Naive B cell (primary cell): ENCODE measurements around the gene AKR1E2. TPM values are rescaled to one million over a fixed set of nuclear protein-coding genes. Genes with fewer than 3 reads are reported as not detected.

Source experiments
- ATAC-seq, 2 donors: fragments of 150-1000 bp; cut with Tn5 transposase; 2 replicates each; pipeline ENCODE4 v1.10.0; 2021; ENCODE audit warnings: low read depth in 2 of 2, mild to moderate bottlenecking in 2 of 2, moderate library complexity in 2 of 2
- DNase-seq: peaks from one replicate; pipeline ENCODE4 v3.0.0; 2022
- H3K27ac Mint-ChIP-seq, 6 donors: one replicate each; pipeline ENCODE4 v1.8.0; 2020 to 2022; ENCODE audit warnings: mild to moderate bottlenecking in 6 of 6, mixed read lengths in 6 of 6, moderate library complexity in 5 of 6, inconsistent platforms in 2 of 6
- H3K27me3 Mint-ChIP-seq, 3 donors: one replicate each; pipeline ENCODE4 v1.8.0; 2021 to 2022; ENCODE audit warnings: mixed read lengths in 3 of 3, mild to moderate bottlenecking in 1 of 3
- H3K36me3 Mint-ChIP-seq, 2 donors: one replicate each; pipeline ENCODE4 v1.8.0; 2020 to 2022; ENCODE audit warnings: mixed read lengths in 2 of 2, inconsistent platforms in 1 of 2, mild to moderate bottlenecking in 1 of 2
- H3K4me1 Mint-ChIP-seq, 3 donors: one replicate each; pipeline ENCODE4 v1.8.0; 2020 to 2022; ENCODE audit warnings: mixed read lengths in 3 of 3, inconsistent platforms in 1 of 3, mild to moderate bottlenecking in 1 of 3, moderate library complexity in 1 of 3
- H3K4me3 Mint-ChIP-seq, 8 donors: one replicate each; pipeline ENCODE4 v1.8.0; 2020 to 2022; ENCODE audit warnings: mild to moderate bottlenecking in 8 of 8, mixed read lengths in 8 of 8, moderate library complexity in 8 of 8, inconsistent platforms in 2 of 8
- H3K9me3 Mint-ChIP-seq, 7 donors: one replicate each; pipeline ENCODE4 v1.8.0; 2020 to 2022; ENCODE audit warnings: mixed read lengths in 7 of 7, mild to moderate bottlenecking in 5 of 7, inconsistent platforms in 2 of 7, moderate library complexity in 1 of 7
- polyA plus RNA-seq, 6 donors: library from polyadenylated mRNA; unstranded; fragments of 300-500 nt; fragmentation: Illumina TruSeq; gene quantifications; one replicate each; pipeline ENCODE4 v1.2.3, GENCODE V29; 2021; ENCODE audit warnings: low read depth in 6 of 6

The AKR1E2 gene
- polyA plus RNA-seq, 6 donors from 2014 or later, result not detected

- no peak overlapping the region for H3K4me3 Mint-ChIP-seq
- ATAC-seq, result no peak
- DNase-seq, result no peak
- H3K27me3 Mint-ChIP-seq, result peaks cover 0 to 7% (median 0%) of the 10 kb centered on the region in 3 donors
- H3K4me1 Mint-ChIP-seq, result peaks cover 8 to 13% (median 9%) of the 10 kb centered on the region in 3 donors
- H3K27ac Mint-ChIP-seq, result no peak overlapping the region
- H3K9me3 Mint-ChIP-seq, result no peaks in the 10 kb centered on the region
- no peaks in the 10 kb centered on the region for H3K36me3 Mint-ChIP-seq
These were observed 25.2 kb downstream of the AKR1E2 start for GRCh38 chr10:4851176-4851575.

- H3K4me3 Mint-ChIP-seq, result no peak overlapping the region
- peaks cover 0 to 7% (median 0%) of the 10 kb centered on the region in 3 donors for H3K27me3 Mint-ChIP-seq
- H3K27ac Mint-ChIP-seq, result peak overlapping the region in 1 of 6 donors; percentile 2
- peaks cover 8 to 13% (median 9%) of the 10 kb centered on the region in 3 donors for H3K4me1 Mint-ChIP-seq
- DNase-seq (no peak), ATAC-seq (no peak)
- no peaks in the 10 kb centered on the region for H3K9me3 Mint-ChIP-seq
- no peaks in the 10 kb centered on the region for H3K36me3 Mint-ChIP-seq
These were observed 25.8 kb downstream of the AKR1E2 start for GRCh38 chr10:4851846-4852245.

- no peaks in the 10 kb centered on the region for H3K4me1 Mint-ChIP-seq
These were observed 40.1 kb downstream of the AKR1E2 start for GRCh38 chr10:4865945-4866661.

GRCh38 chr10:4867109-4867519, 41.1 kb downstream of the AKR1E2 start:
- H3K4me3 Mint-ChIP-seq, result no peak overlapping the region
- peaks cover 0 to 1% (median 0%) of the 10 kb centered on the region in 7 donors for H3K9me3 Mint-ChIP-seq
- H3K27me3 Mint-ChIP-seq, result peaks cover 0 to 5% (median 0%) of the 10 kb centered on the region in 3 donors
- no peaks in the 10 kb centered on the region for H3K36me3 Mint-ChIP-seq
- no peak for ATAC-seq
- H3K4me1 Mint-ChIP-seq, result no peaks in the 10 kb centered on the region
- no peak overlapping the region for H3K27ac Mint-ChIP-seq
- DNase-seq, result no peak

More at GRCh38 chr10:4865945-4866661, 40.1 kb downstream of the AKR1E2 start:
- no peak overlapping the region for H3K4me3 Mint-ChIP-seq
- DNase-seq (no peak), ATAC-seq (no peak)
- no peak overlapping the region for H3K27ac Mint-ChIP-seq
- no peaks in the 10 kb centered on the region for H3K36me3 Mint-ChIP-seq
- peaks cover 0 to 6% (median 0%) of the 10 kb centered on the region in 3 donors for H3K27me3 Mint-ChIP-seq
- peaks cover 0 to 1% (median 0%) of the 10 kb centered on the region in 7 donors for H3K9me3 Mint-ChIP-seq

- H3K27ac Mint-ChIP-seq, result peak overlapping the region in 1 of 6 donors; percentile 11
- no peak overlapping the region for H3K4me3 Mint-ChIP-seq
- no peak for ATAC-seq
- peaks cover 0 to 3% (median 0%) of the 10 kb centered on the region in 3 donors for H3K27me3 Mint-ChIP-seq
- no peaks in the 10 kb centered on the region for H3K9me3 Mint-ChIP-seq
- no peaks in the 10 kb centered on the region for H3K36me3 Mint-ChIP-seq
- H3K4me1 Mint-ChIP-seq, result no peaks in the 10 kb centered on the region
- DNase-seq, result no peak
These were observed 41.7 kb downstream of the AKR1E2 start for GRCh38 chr10:4867520-4868356.

- Mint-ChIP-seq H3K4me1 (no peaks in the 10 kb centered on the region), H3K36me3 (no peaks in the 10 kb centered on the region), H3K4me3 (no peak overlapping the region), H3K9me3 (no peaks in the 10 kb centered on the region), H3K27me3 (peaks cover 0 to 5% (median 4%) of the 10 kb centered on the region in 3 donors), H3K27ac (peak overlapping the region in 1 of 6 donors; percentile 11)
- ATAC-seq, result no peak
- DNase-seq, result no peak
These were observed 42.3 kb downstream of the AKR1E2 start for GRCh38 chr10:4868357-4868657.

- Mint-ChIP-seq H3K27ac (no peak overlapping the region), H3K9me3 (peaks cover 0 to 4% (median 0%) of the 10 kb centered on the region in 7 donors), H3K36me3 (peaks cover 0 to 6% of the 10 kb centered on the region in 2 donors), H3K4me1 (peaks cover 6 to 11% (median 10%) of the 10 kb centered on the region in 3 donors), H3K27me3 (peaks cover 4 to 8% (median 7%) of the 10 kb centered on the region in 3 donors), H3K4me3 (no peak overlapping the region)
- no peak for ATAC-seq
- DNase-seq, result no peak
These were observed 56.7 kb downstream of the AKR1E2 start for GRCh38 chr10:4882704-4883078.

GRCh38 chr10:4883079-4883739, 57.2 kb downstream of the AKR1E2 start:
- peaks cover 0 to 6% of the 10 kb centered on the region in 2 donors for H3K36me3 Mint-ChIP-seq
- no peak for ATAC-seq
- H3K4me3 Mint-ChIP-seq, result peak overlapping the region in 1 of 8 donors; percentile 54
- peaks cover 0 to 4% (median 0%) of the 10 kb centered on the region in 7 donors for H3K9me3 Mint-ChIP-seq
- H3K27me3 Mint-ChIP-seq, result peaks cover 4 to 8% (median 7%) of the 10 kb centered on the region in 3 donors
- peaks cover 6 to 15% (median 14%) of the 10 kb centered on the region in 3 donors for H3K4me1 Mint-ChIP-seq
- no peak for DNase-seq
- no peak overlapping the region for H3K27ac Mint-ChIP-seq

- H3K4me1 Mint-ChIP-seq, result peaks cover 6 to 15% (median 14%) of the 10 kb centered on the region in 3 donors
- H3K4me3 Mint-ChIP-seq, result no peak overlapping the region
- H3K27me3 Mint-ChIP-seq, result peaks cover 4 to 8% (median 7%) of the 10 kb centered on the region in 3 donors
- no peak for ATAC-seq
- H3K9me3 Mint-ChIP-seq, result peaks cover 0 to 4% (median 0%) of the 10 kb centered on the region in 7 donors
- no peak overlapping the region for H3K27ac Mint-ChIP-seq
- peaks cover 0 to 6% of the 10 kb centered on the region in 2 donors for H3K36me3 Mint-ChIP-seq
- no peak for DNase-seq
These were observed 59.2 kb downstream of the AKR1E2 start for GRCh38 chr10:4885162-4885561.

- peaks cover 4 to 8% (median 7%) of the 10 kb centered on the region in 3 donors for H3K27me3 Mint-ChIP-seq
- peaks cover 0 to 6% of the 10 kb centered on the region in 2 donors for H3K36me3 Mint-ChIP-seq
- peak overlapping the region in 5 of 8 donors; percentile 12 to 64 (median 51) for H3K4me3 Mint-ChIP-seq
- peaks cover 6 to 15% (median 14%) of the 10 kb centered on the region in 3 donors for H3K4me1 Mint-ChIP-seq
- ATAC-seq (no peak), DNase-seq (no peak)
- H3K9me3 Mint-ChIP-seq, result peaks cover 0 to 4% (median 0%) of the 10 kb centered on the region in 7 donors
- H3K27ac Mint-ChIP-seq, result no peak overlapping the region
These were observed 61.5 kb downstream of the AKR1E2 start for GRCh38 chr10:4887501-4887900.

GRCh38 chr10:4888236-4888635, 62.2 kb downstream of the AKR1E2 start:
- H3K4me1 Mint-ChIP-seq, result peaks cover 6 to 15% (median 14%) of the 10 kb centered on the region in 3 donors
- peaks cover 0 to 6% of the 10 kb centered on the region in 2 donors for H3K36me3 Mint-ChIP-seq
- H3K4me3 Mint-ChIP-seq, result no peak overlapping the region
- ATAC-seq, result no peak
- DNase-seq, result no peak
- H3K27me3 Mint-ChIP-seq, result peaks cover 4 to 8% (median 7%) of the 10 kb centered on the region in 3 donors
- peaks cover 0 to 4% (median 0%) of the 10 kb centered on the region in 7 donors for H3K9me3 Mint-ChIP-seq
- no peak overlapping the region for H3K27ac Mint-ChIP-seq

- peaks cover 0 to 6% of the 10 kb centered on the region in 2 donors for H3K36me3 Mint-ChIP-seq
- DNase-seq (no peak), ATAC-seq (no peak)
- no peak overlapping the region for H3K27ac Mint-ChIP-seq
- H3K9me3 Mint-ChIP-seq, result peaks cover 0 to 4% (median 0%) of the 10 kb centered on the region in 7 donors
- H3K4me3 Mint-ChIP-seq, result no peak overlapping the region
- H3K27me3 Mint-ChIP-seq, result peaks cover 4 to 8% (median 7%) of the 10 kb centered on the region in 3 donors
- peaks cover 6 to 15% (median 14%) of the 10 kb centered on the region in 3 donors for H3K4me1 Mint-ChIP-seq
These were observed 64.0 kb downstream of the AKR1E2 start for GRCh38 chr10:4889959-4890358.

- Mint-ChIP-seq H3K27ac (no peak overlapping the region), H3K27me3 (no peaks in the 10 kb centered on the region), H3K36me3 (no peaks in the 10 kb centered on the region), H3K9me3 (peaks cover 0 to 2% (median 0%) of the 10 kb centered on the region in 7 donors), H3K4me3 (no peak overlapping the region), H3K4me1 (peaks cover 0 to 5% (median 2%) of the 10 kb centered on the region in 3 donors)
- no peak for DNase-seq
- no peak for ATAC-seq
These were observed 66.7 kb downstream of the AKR1E2 start for GRCh38 chr10:4892681-4893080.
